Stimulated activated memory B cell treated with anti-CD40 and anti-IgM and Interleukin-4, amounts not matched to agents 10 μg/mL and 1 μg/mL and 100 μg/mL, for 72 hours (primary cell): ENCODE measurements around the gene EVI2B.
"Not testable (repeated sequence)": the region's sequence is repeated elsewhere in the genome, so short reads cannot be mapped to it uniquely, and the experiment has no call there.

Experiments used
- ATAC-seq: fragments of 150-1000 bp; cut with Tn5 transposase; 2 replicates; pipeline ENCODE4 v1.10.0; 2021
- H3K27ac Mint-ChIP-seq: one replicate; pipeline ENCODE4 v1.8.0; 2022; ENCODE audit warnings: mild to moderate bottlenecking, mixed read lengths
- H3K27me3 Mint-ChIP-seq: one replicate; pipeline ENCODE4 v1.8.0; 2022; ENCODE audit warnings: mixed read lengths
- H3K36me3 Mint-ChIP-seq: one replicate; pipeline ENCODE4 v1.8.0; 2022; ENCODE audit warnings: mixed read lengths
- H3K4me1 Mint-ChIP-seq: one replicate; pipeline ENCODE4 v1.8.0; 2022; ENCODE audit warnings: mixed read lengths
- H3K4me3 Mint-ChIP-seq: one replicate; pipeline ENCODE4 v1.8.0; 2022; ENCODE audit warnings: mild to moderate bottlenecking, moderate library complexity, mixed read lengths
- H3K9me3 Mint-ChIP-seq: one replicate; pipeline ENCODE4 v1.8.0; 2022; ENCODE audit warnings: mixed read lengths

The EVI2B gene

GRCh38 chr17:31294231-31294630 is 19.6 kb downstream of the EVI2B start:
- no peak for ATAC-seq
- H3K4me1 Mint-ChIP-seq: no peaks in the 10 kb centered on the region

GRCh38 chr17:31293581-31293980 is 20.3 kb downstream of the EVI2B start:
- H3K4me1 Mint-ChIP-seq: no peaks in the 10 kb centered on the region
- no peak overlapping the region for H3K4me3 Mint-ChIP-seq
- H3K27me3 Mint-ChIP-seq: no peaks in the 10 kb centered on the region
- peaks cover 6% of the 10 kb centered on the region for H3K36me3 Mint-ChIP-seq
- no peaks in the 10 kb centered on the region for H3K9me3 Mint-ChIP-seq
- no peak overlapping the region for H3K27ac Mint-ChIP-seq
- ATAC-seq: no peak

More at GRCh38 chr17:31294231-31294630, 19.6 kb downstream of the EVI2B start:
- Mint-ChIP-seq H3K9me3 (no peaks in the 10 kb centered on the region), H3K4me3 (no peak overlapping the region), H3K27me3 (no peaks in the 10 kb centered on the region), H3K27ac (no peak overlapping the region), H3K36me3 (peaks cover 6% of the 10 kb centered on the region)

- no peaks in the 10 kb centered on the region for H3K4me1 Mint-ChIP-seq
- no peak overlapping the region for H3K27ac Mint-ChIP-seq
- no peaks in the 10 kb centered on the region for H3K9me3 Mint-ChIP-seq
- ATAC-seq: no peak
- H3K27me3 Mint-ChIP-seq: no peaks in the 10 kb centered on the region
- H3K4me3 Mint-ChIP-seq: no peak overlapping the region
- H3K36me3 Mint-ChIP-seq: peaks cover 6% of the 10 kb centered on the region
Observed at GRCh38 chr17:31291820-31292219, 22.0 kb downstream of the EVI2B start.

- no peak overlapping the region for H3K4me3 Mint-ChIP-seq
- H3K4me1 Mint-ChIP-seq: no peaks in the 10 kb centered on the region
- no peaks in the 10 kb centered on the region for H3K36me3 Mint-ChIP-seq
- H3K27me3 Mint-ChIP-seq: no peaks in the 10 kb centered on the region
- H3K9me3 Mint-ChIP-seq: no peaks in the 10 kb centered on the region
- no peak overlapping the region for H3K27ac Mint-ChIP-seq
- ATAC-seq: no peak
Observed at GRCh38 chr17:31289790-31290189, 24.1 kb downstream of the EVI2B start.

- not testable (repeated sequence) for H3K27me3 Mint-ChIP-seq, H3K4me1 Mint-ChIP-seq, H3K4me3 Mint-ChIP-seq, H3K36me3 Mint-ChIP-seq, ATAC-seq, H3K9me3 Mint-ChIP-seq, H3K27ac Mint-ChIP-seq
Observed at GRCh38 chr17:31287932-31288331, 25.9 kb downstream of the EVI2B start.

GRCh38 chr17:31286587-31286986 is 27.3 kb downstream of the EVI2B start:
- Mint-ChIP-seq H3K4me1 (no peaks in the 10 kb centered on the region), H3K36me3 (peaks cover 7% of the 10 kb centered on the region), H3K9me3 (no peaks in the 10 kb centered on the region), H3K27me3 (no peaks in the 10 kb centered on the region), H3K4me3 (no peak overlapping the region), H3K27ac (no peak overlapping the region)
- ATAC-seq: no peak

GRCh38 chr17:31283841-31284240 is 30.0 kb downstream of the EVI2B start:
- no peak for ATAC-seq
- H3K27ac Mint-ChIP-seq: no peak overlapping the region
- no peaks in the 10 kb centered on the region for H3K27me3 Mint-ChIP-seq
- H3K36me3 Mint-ChIP-seq: peaks cover 11% of the 10 kb centered on the region
- no peaks in the 10 kb centered on the region for H3K4me1 Mint-ChIP-seq
- no peak overlapping the region for H3K4me3 Mint-ChIP-seq
- H3K9me3 Mint-ChIP-seq: no peaks in the 10 kb centered on the region

- no peak overlapping the region for H3K27ac Mint-ChIP-seq
- no peaks in the 10 kb centered on the region for H3K4me1 Mint-ChIP-seq
- H3K36me3 Mint-ChIP-seq: peaks cover 27% of the 10 kb centered on the region
- no peaks in the 10 kb centered on the region for H3K27me3 Mint-ChIP-seq
- no peak overlapping the region for H3K4me3 Mint-ChIP-seq
- ATAC-seq: no peak
- H3K9me3 Mint-ChIP-seq: no peaks in the 10 kb centered on the region
Observed at GRCh38 chr17:31281061-31281460, 32.8 kb downstream of the EVI2B start.

- no peaks in the 10 kb centered on the region for H3K27me3 Mint-ChIP-seq
- H3K4me1 Mint-ChIP-seq: peaks cover 6% of the 10 kb centered on the region
- ATAC-seq: no peak
- H3K27ac Mint-ChIP-seq: no peak overlapping the region
- H3K36me3 Mint-ChIP-seq: peaks cover 36% of the 10 kb centered on the region
- H3K4me3 Mint-ChIP-seq: no peak overlapping the region
- H3K9me3 Mint-ChIP-seq: no peaks in the 10 kb centered on the region
Observed at GRCh38 chr17:31279401-31279800, 34.5 kb downstream of the EVI2B start.

- Mint-ChIP-seq H3K27ac (peak overlapping the region; percentile 54), H3K36me3 (peaks cover 39% of the 10 kb centered on the region), H3K4me1 (peaks cover 6% of the 10 kb centered on the region), H3K27me3 (no peaks in the 10 kb centered on the region), H3K9me3 (no peaks in the 10 kb centered on the region), H3K4me3 (no peak overlapping the region)
- ATAC-seq: no peak
Observed at GRCh38 chr17:31275116-31275515, 38.7 kb downstream of the EVI2B start.

GRCh38 chr17:31274252-31274651 is 39.6 kb downstream of the EVI2B start:
- Mint-ChIP-seq H3K9me3 (no peaks in the 10 kb centered on the region), H3K27ac (no peak overlapping the region), H3K27me3 (no peaks in the 10 kb centered on the region), H3K36me3 (peaks cover 40% of the 10 kb centered on the region), H3K4me3 (no peak overlapping the region), H3K4me1 (peaks cover 6% of the 10 kb centered on the region)
- ATAC-seq: no peak

GRCh38 chr17:31273516-31273915 is 40.3 kb downstream of the EVI2B start:
- peaks cover 45% of the 10 kb centered on the region for H3K36me3 Mint-ChIP-seq
- H3K4me1 Mint-ChIP-seq: peaks cover 6% of the 10 kb centered on the region
- H3K4me3 Mint-ChIP-seq: no peak overlapping the region
- H3K9me3 Mint-ChIP-seq: no peaks in the 10 kb centered on the region
- no peak overlapping the region for H3K27ac Mint-ChIP-seq
- no peaks in the 10 kb centered on the region for H3K27me3 Mint-ChIP-seq
- ATAC-seq: no peak

GRCh38 chr17:31272803-31273202 is 41.1 kb downstream of the EVI2B start:
- H3K9me3 Mint-ChIP-seq: no peaks in the 10 kb centered on the region
- peaks cover 6% of the 10 kb centered on the region for H3K4me1 Mint-ChIP-seq
- H3K27ac Mint-ChIP-seq: no peak overlapping the region
- no peak overlapping the region for H3K4me3 Mint-ChIP-seq
- no peak for ATAC-seq
- H3K36me3 Mint-ChIP-seq: peaks cover 48% of the 10 kb centered on the region
- H3K27me3 Mint-ChIP-seq: no peaks in the 10 kb centered on the region

- H3K27ac Mint-ChIP-seq: no peak overlapping the region
- no peaks in the 10 kb centered on the region for H3K9me3 Mint-ChIP-seq
- no peak for ATAC-seq
- H3K4me3 Mint-ChIP-seq: no peak overlapping the region
- peaks cover 47% of the 10 kb centered on the region for H3K36me3 Mint-ChIP-seq
- H3K27me3 Mint-ChIP-seq: no peaks in the 10 kb centered on the region
- H3K4me1 Mint-ChIP-seq: peaks cover 6% of the 10 kb centered on the region
Observed at GRCh38 chr17:31272236-31272635, 41.6 kb downstream of the EVI2B start.

- Mint-ChIP-seq H3K9me3 (no peaks in the 10 kb centered on the region), H3K4me3 (no peak overlapping the region), H3K27ac (no peak overlapping the region), H3K27me3 (no peaks in the 10 kb centered on the region), H3K36me3 (peaks cover 43% of the 10 kb centered on the region), H3K4me1 (peaks cover under 1% of the 10 kb centered on the region)
- ATAC-seq: no peak
Observed at GRCh38 chr17:31269578-31269983, 44.3 kb downstream of the EVI2B start.

- Mint-ChIP-seq H3K27me3 (no peaks in the 10 kb centered on the region), H3K4me3 (no peak overlapping the region), H3K36me3 (peaks cover 40% of the 10 kb centered on the region), H3K27ac (no peak overlapping the region), H3K4me1 (no peaks in the 10 kb centered on the region), H3K9me3 (no peaks in the 10 kb centered on the region)
- no peak for ATAC-seq
Observed at GRCh38 chr17:31269036-31269577, 44.7 kb downstream of the EVI2B start.

GRCh38 chr17:31266042-31266441 is 47.8 kb downstream of the EVI2B start:
- Mint-ChIP-seq H3K4me1 (no peaks in the 10 kb centered on the region), H3K4me3 (no peak overlapping the region), H3K27ac (no peak overlapping the region), H3K27me3 (no peaks in the 10 kb centered on the region), H3K9me3 (no peaks in the 10 kb centered on the region), H3K36me3 (peaks cover 33% of the 10 kb centered on the region)
- ATAC-seq: no peak
